ENCODE data around the gene REV3L.

- no peak for TF ChIP-seq CTCF (IDR thresholded peaks at IDR 0.05; ENCODE audit: low read length)
- no peak for TF ChIP-seq EZH2 (optimal IDR thresholded peaks at IDR 0.05; ENCODE audit: low read depth, low read length)
Observed at GRCh38 chr6:111270121-111270520, 212.9 kb downstream of the REV3L start.

Measured in MM.1S (cell line).